ENCODE data around the gene SF3B2. TPM values are rescaled to one million over a fixed set of nuclear protein-coding genes. Genes with fewer than 3 reads are reported as not detected.

SF3B2 gene
- total and polyA plus RNA-seq, 9 of the 15 experiments (the other 6 are each of a cell fraction or from before 2014, with no cell fraction given), result 58.3 to 248 (median 157) TPM

DNA sequence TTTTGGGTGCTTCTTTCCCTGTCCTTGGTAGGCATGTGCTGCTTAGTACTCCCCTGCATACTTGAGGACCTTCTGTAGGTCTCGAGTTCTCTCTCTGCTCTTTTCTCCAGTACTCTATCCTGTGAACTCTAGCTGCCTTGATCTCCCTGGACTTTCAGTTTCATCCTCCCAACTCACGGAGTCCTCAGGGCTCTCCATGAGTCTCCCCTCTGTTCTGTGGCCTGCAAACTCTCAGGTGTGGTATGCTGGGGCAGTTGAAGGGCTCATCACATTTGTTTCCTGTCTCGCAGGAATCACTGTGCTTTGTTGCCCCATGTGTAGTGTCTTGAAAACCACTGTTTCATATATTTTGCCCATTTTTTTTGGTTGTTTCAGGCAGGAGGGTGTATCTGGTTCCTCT lies 14.6 kb downstream of the SF3B2 start:
- Histone ChIP-seq H3K36me3 (ENCODE audit: control insufficient read depth, insufficient read depth, low read length) (peaks cover 75% of the 10 kb centered on the region), H3K9ac (ENCODE audit: insufficient read depth in 1 of 2, low read depth in 2 of 2, low read length in 2 of 2) (no peak overlapping the region; a peak in 1 of 4 replicates), H3K27ac (ENCODE audit: extremely low read depth, low read depth, low read length) (no peak overlapping the region), H3K4me2 (ENCODE audit: insufficient read depth, low read length) (no peak overlapping the region), H3K9me3 (replicated peaks; ENCODE audit: control insufficient read depth, insufficient read depth, low read depth, low read length) (no peaks in the 10 kb centered on the region), H3K4me3 (no peak overlapping the region), H3K9me1 (ENCODE audit: control insufficient read depth, insufficient read depth, low read length) (no peaks in the 10 kb centered on the region), H3K27me3 (ENCODE audit: control insufficient read depth in 2 of 2, insufficient read depth in 2 of 2, low read length in 2 of 2) (no peaks in the 10 kb centered on the region), H3K79me2 (ENCODE audit: control insufficient read depth, insufficient read depth, low read length) (peaks cover 20% of the 10 kb centered on the region), H2AFZ (ENCODE audit: low read depth, low read length) (no peak overlapping the region), H4K20me1 (replicated peaks; ENCODE audit: control insufficient read depth, insufficient read depth, low read length) (peaks cover 4% of the 10 kb centered on the region; the same call in 1 of the 2 replicates), H3K4me1 (replicated peaks in 1 of 2; ENCODE audit: control insufficient read depth in 2 of 2, insufficient read depth in 2 of 2, low read length in 2 of 2) (peaks cover 17 to 31% of the 10 kb centered on the region in 2 experiments)
- CTCF ChIA-PET (ENCODE audit: low intra/inter-chr PET ratio), result no interaction called here
- ATAC-seq, result no peak
- DNase-seq (ENCODE audit: extremely low read depth in 1 of 4, low spot score in 3 of 4), result no peak
- BruUV-seq (replicated peaks), result no TSS peak
- POLR2A ChIA-PET, result interaction anchor here (0.6 to 5.3 kb wide), 6 partner anchors 7 to 207 kb away, joined by 3 to 47 read pairs (median 3); partner anchors contain the start of gene SF3B2
- no peak for FAIRE-seq
- in situ Hi-C loops (cut with MboI) (no loop called here), intact Hi-C loops (cut with micrococcal nuclease) (loop anchor here (5.0 kb wide), 1 partner anchor 64 kb away; the partner anchor contains the start of genes BANF1 and EIF1AD)
- 85% methylated on average over 3 of the region's 3 CpGs for WGBS (ENCODE audit: insufficient coverage, low coverage, missing lambda C conversion rate)
- TF ChIP-seq EGR1 (conservative IDR thresholded peaks at IDR 0.05), result no peak
- TF ChIP-seq SRSF1 (IDR thresholded peaks at IDR 0.05; ENCODE audit: low read depth, low read length), result no peak
- no peak for TF ChIP-seq ARNT (IDR thresholded peaks at IDR 0.05)
- TF ChIP-seq, protein P1, sequence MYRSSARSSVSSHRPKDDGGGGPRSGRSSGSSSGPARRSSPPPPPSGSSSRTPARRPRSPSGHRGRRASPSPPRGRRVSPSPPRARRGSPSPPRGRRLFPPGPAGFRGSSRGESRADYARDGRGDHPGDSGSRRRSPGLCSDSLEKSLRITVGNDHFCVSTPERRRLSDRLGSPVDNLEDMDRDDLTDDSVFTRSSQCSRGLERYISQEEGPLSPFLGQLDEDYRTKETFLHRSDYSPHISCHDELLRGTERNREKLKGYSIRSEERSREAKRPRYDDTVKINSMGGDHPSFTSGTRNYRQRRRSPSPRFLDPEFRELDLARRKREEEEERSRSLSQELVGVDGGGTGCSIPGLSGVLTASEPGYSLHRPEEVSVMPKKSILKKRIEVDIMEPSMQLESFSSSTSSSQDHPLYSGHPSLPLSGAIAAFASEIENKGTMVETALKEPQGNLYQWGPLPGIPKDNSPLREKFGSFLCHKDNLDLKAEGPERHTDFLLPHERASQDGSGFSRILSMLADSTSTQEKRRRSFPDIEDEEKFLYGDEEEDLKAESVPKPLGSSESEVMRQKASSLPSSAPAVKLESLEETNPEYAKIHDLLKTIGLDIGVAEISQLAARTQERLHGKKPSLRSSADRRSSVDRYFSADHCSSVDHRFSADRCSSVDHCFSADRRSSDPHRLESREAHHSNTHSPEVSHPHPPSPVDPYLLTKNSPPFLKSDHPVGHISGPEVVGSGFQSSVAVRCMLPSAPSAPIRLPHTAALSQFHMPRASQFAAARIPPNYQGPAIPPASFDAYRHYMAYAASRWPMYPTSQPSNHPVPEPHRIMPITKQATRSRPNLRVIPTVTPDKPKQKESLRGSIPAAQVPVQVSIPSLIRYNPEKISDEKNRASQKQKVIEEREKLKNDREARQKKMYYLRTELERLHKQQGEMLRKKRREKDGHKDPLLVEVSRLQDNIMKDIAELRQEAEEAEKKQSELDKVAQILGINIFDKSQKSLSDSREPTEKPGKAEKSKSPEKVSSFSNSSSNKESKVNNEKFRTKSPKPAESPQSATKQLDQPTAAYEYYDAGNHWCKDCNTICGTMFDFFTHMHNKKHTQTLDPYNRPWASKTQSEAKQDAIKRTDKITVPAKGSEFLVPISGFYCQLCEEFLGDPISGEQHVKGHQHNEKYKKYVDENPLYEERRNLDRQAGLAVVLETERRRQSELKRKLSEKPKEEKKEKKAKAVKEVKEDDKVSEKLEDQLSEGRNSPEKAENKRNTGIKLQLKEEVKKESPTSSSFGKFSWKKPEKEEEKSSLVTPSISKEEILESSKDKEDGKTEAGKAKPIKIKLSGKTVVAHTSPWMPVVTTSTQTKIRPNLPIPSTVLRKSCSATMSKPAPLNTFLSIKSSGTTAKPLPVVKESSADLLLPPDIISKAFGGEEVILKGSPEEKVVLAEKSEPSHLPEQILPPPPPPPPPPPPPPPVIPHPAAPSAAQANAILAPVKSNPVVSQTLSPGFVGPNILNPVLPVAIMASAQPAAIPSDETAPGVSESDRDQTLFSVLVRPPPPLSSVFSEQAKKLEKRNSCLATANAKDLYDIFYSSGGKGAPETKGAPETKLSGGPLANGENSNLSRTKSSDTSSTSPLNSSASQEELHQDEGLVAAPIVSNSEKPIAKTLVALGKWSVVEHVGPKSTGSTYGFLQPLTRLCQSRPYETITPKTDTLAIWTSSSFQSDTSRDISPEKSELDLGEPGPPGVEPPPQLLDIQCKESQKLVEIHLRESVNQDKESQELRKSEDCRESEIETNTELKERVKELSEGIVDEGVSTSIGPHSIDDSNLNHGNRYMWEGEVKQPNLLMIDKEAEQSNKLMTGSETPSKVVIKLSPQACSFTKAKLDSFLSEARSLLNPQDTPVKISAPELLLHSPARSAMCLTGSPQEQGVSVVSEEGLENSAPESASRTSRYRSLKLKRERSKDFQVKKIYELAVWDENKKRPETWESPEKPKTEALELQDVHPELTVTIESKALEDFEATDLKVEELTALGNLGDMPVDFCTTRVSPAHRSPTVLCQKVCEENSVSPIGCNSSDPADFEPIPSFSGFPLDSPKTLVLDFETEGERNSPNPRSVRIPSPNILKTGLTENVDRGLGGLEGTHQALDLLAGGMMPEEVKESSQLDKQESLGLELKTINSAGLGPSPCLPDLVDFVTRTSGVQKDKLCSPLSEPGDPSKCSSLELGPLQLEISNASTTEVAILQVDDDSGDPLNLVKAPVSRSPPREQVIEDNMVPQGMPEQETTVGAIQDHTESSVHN (IDR thresholded peaks at IDR 0.05; ENCODE audit: borderline replicate concordance in 1 of 2, low read depth in 1 of 2), result no peak
- TF ChIP-seq NR1H2 (CRISPR knock-in tag; IDR thresholded peaks at IDR 0.05), result no peak
- no peak for TF ChIP-seq ZNF184 (CRISPR knock-in tag; IDR thresholded peaks at IDR 0.05)
- TF ChIP-seq, protein P2, sequence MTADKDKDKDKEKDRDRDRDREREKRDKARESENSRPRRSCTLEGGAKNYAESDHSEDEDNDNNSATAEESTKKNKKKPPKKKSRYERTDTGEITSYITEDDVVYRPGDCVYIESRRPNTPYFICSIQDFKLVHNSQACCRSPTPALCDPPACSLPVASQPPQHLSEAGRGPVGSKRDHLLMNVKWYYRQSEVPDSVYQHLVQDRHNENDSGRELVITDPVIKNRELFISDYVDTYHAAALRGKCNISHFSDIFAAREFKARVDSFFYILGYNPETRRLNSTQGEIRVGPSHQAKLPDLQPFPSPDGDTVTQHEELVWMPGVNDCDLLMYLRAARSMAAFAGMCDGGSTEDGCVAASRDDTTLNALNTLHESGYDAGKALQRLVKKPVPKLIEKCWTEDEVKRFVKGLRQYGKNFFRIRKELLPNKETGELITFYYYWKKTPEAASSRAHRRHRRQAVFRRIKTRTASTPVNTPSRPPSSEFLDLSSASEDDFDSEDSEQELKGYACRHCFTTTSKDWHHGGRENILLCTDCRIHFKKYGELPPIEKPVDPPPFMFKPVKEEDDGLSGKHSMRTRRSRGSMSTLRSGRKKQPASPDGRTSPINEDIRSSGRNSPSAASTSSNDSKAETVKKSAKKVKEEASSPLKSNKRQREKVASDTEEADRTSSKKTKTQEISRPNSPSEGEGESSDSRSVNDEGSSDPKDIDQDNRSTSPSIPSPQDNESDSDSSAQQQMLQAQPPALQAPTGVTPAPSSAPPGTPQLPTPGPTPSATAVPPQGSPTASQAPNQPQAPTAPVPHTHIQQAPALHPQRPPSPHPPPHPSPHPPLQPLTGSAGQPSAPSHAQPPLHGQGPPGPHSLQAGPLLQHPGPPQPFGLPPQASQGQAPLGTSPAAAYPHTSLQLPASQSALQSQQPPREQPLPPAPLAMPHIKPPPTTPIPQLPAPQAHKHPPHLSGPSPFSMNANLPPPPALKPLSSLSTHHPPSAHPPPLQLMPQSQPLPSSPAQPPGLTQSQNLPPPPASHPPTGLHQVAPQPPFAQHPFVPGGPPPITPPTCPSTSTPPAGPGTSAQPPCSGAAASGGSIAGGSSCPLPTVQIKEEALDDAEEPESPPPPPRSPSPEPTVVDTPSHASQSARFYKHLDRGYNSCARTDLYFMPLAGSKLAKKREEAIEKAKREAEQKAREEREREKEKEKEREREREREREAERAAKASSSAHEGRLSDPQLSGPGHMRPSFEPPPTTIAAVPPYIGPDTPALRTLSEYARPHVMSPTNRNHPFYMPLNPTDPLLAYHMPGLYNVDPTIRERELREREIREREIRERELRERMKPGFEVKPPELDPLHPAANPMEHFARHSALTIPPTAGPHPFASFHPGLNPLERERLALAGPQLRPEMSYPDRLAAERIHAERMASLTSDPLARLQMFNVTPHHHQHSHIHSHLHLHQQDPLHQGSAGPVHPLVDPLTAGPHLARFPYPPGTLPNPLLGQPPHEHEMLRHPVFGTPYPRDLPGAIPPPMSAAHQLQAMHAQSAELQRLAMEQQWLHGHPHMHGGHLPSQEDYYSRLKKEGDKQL (CRISPR knock-in tag; IDR thresholded peaks at IDR 0.05; ENCODE audit: borderline replicate concordance), result no peak
- no peak for TF ChIP-seq ZNF175 (CRISPR knock-in tag; IDR thresholded peaks at IDR 0.05; ENCODE audit: low read depth)

All from K562 (cell line).